ENCODE measurements around the gene CASP14. TPM values are rescaled to one million over a fixed set of nuclear protein-coding genes. Genes with fewer than 3 reads are reported as not detected.

Gene CASP14
- total RNA-seq, 1 experiment from 2014 or later, result not detected

DNA sequence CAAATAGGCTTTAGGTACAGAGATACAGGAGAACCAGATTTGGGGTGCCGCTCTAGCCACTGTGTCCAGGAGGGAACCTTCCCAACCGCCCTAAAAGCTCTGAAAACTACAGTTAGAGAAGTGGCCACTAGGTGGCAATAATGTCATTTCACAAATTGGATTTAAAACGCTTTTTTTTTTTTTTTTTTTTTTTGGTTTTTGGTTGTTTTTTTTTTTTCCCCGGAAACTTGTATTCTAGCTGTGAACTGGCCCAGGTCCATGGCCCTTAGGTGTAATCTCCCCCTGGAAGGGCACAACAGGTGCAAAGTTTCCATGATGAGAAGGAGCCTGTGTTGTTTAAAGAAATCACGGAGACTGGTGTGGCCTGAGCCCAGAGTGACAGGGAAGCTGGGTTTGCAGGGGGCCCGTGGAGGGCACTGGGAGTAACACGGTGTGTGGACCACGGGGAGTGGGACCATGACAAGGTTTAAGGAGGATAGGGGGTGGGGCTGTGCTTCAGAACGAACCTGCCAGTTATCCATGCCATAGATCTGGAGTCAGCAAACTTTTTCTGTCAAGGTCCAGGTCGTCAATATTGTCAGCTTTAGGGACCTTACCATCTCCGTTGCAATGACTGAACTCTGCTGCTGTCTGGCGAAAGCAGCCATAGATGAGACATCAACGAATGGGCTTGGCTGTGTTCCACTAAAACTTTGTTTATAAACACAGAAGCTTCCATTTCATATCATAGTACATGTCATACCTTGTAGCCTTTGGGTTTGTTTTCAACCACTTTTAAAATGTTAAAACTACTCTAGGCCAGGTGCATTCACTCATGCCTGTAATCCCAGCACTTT is 42.9 kb downstream of the CASP14 start:
- Histone ChIP-seq H3K27ac (ENCODE audit: low read depth, low read length) (no peak overlapping the region), H3K79me2 (ENCODE audit: insufficient read depth, low read length) (no peaks in the 10 kb centered on the region), H3K4me2 (ENCODE audit: low read length) (0 out of 2 replicates have a peak overlapping the region, but pooled peaks have one; percentile 17), H2AFZ (ENCODE audit: low read depth, low read length, poor library complexity, severe bottlenecking) (peak overlapping the region; percentile 73), H3K4me3 (replicated peaks in 1 of 2; ENCODE audit: low read depth in 1 of 2, low read length in 2 of 2) (no peak overlapping the region), H4K20me1 (ENCODE audit: insufficient read depth) (no peaks in the 10 kb centered on the region), H3K36me3 (ENCODE audit: control insufficient read depth in 1 of 2, insufficient read depth in 2 of 2, low read length in 2 of 2) (no peaks in the 10 kb centered on the region), H3K9ac (ENCODE audit: low read length) (no peak overlapping the region), H3K9me3 (ENCODE audit: control insufficient read depth in 1 of 2, insufficient read depth in 1 of 2, low read depth in 1 of 2, low read length in 2 of 2) (no peaks in the 10 kb centered on the region), H3K4me1 (ENCODE audit: control insufficient read depth in 1 of 2, insufficient read depth in 2 of 2, low read length in 2 of 2) (peaks cover 0 to 4% of the 10 kb centered on the region in 2 experiments; a peak in 1 of 4 replicates), H3K27me3 (ENCODE audit: insufficient read depth, low read length) (peaks cover 13% of the 10 kb centered on the region; the same call in 1 of the 2 replicates), H3K9me2 (ENCODE audit: insufficient read depth) (no peaks in the 10 kb centered on the region)
- RAD21 ChIA-PET (ENCODE audit: low non-redundant PET in 1 of 2, low total read pairs in 2 of 2, uncharacterized antibody in 2 of 2, unreplicated experiment in 2 of 2), result interaction anchor here (0.6 to 1.1 kb wide), 12 partner anchors 9 to 518 kb away, joined by 3 to 6 read pairs (median 4); no protein-coding TSS in a partner anchor
- peak; percentile 78 for ATAC-seq
- TF ChIP-seq, protein P1, sequence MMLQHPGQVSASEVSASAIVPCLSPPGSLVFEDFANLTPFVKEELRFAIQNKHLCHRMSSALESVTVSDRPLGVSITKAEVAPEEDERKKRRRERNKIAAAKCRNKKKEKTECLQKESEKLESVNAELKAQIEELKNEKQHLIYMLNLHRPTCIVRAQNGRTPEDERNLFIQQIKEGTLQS (IDR thresholded peaks at IDR 0.05), result no peak
- TF ChIP-seq ZBTB33 (IDR thresholded peaks at IDR 0.05; ENCODE audit: extremely low read depth, insufficient replicate concordance, low read length) (no peak), ZNF274 (IDR thresholded peaks at IDR 0.05; ENCODE audit: low read depth, low read length) (no peak), CEBPB (IDR thresholded peaks at IDR 0.05; ENCODE audit: low read depth) (no peak), RAD21 (IDR thresholded peaks at IDR 0.05; ENCODE audit: low read depth) (peak; percentile 80), ELF1 (IDR thresholded peaks at IDR 0.05; ENCODE audit: borderline replicate concordance, low read depth) (no peak), EZH2phosphoT487 (IDR thresholded peaks at IDR 0.05; ENCODE audit: borderline replicate concordance) (no peak), ZFX (IDR thresholded peaks at IDR 0.05) (no peak), EGR1 (IDR thresholded peaks at IDR 0.05; ENCODE audit: low read depth) (no peak)
- TF ChIP-seq, protein P2, sequence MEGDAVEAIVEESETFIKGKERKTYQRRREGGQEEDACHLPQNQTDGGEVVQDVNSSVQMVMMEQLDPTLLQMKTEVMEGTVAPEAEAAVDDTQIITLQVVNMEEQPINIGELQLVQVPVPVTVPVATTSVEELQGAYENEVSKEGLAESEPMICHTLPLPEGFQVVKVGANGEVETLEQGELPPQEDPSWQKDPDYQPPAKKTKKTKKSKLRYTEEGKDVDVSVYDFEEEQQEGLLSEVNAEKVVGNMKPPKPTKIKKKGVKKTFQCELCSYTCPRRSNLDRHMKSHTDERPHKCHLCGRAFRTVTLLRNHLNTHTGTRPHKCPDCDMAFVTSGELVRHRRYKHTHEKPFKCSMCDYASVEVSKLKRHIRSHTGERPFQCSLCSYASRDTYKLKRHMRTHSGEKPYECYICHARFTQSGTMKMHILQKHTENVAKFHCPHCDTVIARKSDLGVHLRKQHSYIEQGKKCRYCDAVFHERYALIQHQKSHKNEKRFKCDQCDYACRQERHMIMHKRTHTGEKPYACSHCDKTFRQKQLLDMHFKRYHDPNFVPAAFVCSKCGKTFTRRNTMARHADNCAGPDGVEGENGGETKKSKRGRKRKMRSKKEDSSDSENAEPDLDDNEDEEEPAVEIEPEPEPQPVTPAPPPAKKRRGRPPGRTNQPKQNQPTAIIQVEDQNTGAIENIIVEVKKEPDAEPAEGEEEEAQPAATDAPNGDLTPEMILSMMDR (IDR thresholded peaks at IDR 0.05 in 2 of 3, conservative IDR thresholded peaks at IDR 0.05 in 1 of 3; ENCODE audit: borderline replicate concordance in 1 of 3, insufficient read depth in 1 of 3, low read depth in 2 of 3, low read length in 2 of 3), result peak; percentile 56 to 83 (median 79)
- CTCF ChIA-PET, result interaction anchor here (0.6 to 2.7 kb wide), 25 partner anchors 8 to 734 kb away, joined by 3 to 27 read pairs (median 4); partner anchors contain the start of genes NDUFB7 and OR1I1
- DNase-seq (ENCODE audit: low read depth, low spot score), result peak; percentile 66
- no TSS peak for BruUV-seq (replicated peaks)
- POLR2A ChIA-PET, result interaction anchor here (0.8 to 1.6 kb wide), 4 partner anchors 9 to 464 kb away, joined by 3 to 5 read pairs (median 4); no protein-coding TSS in a partner anchor
- intact Hi-C loops (cut with micrococcal nuclease), result loop anchor here (1.0 to 5.0 kb wide), 4 partner anchors 58 to 465 kb away; no protein-coding TSS in a partner anchor
